OCI-LY1 (cell line): ENCODE data around the gene AFDN.

Source experiments
- H2AFZ ChIP-seq: fragments of 200-600 bp; sonication (generic), shearing (Covaris generic); 2 replicates; pipeline ENCODE4 v1.6.0; 2014; ENCODE audit warnings: antibody characterized with exemption, mild to moderate bottlenecking, low read length
- H3F3A ChIP-seq: fragments of 200-600 bp; sonication (generic), shearing (Covaris generic); 2 replicates; pipeline ENCODE4 v1.6.0; 2014; ENCODE audit warnings: mild to moderate bottlenecking, antibody characterized with exemption, low read length, moderate library complexity; ENCODE audit not compliant: insufficient read depth
- H3K27ac ChIP-seq: fragments of 200-600 bp; sonication (generic); 2 replicates; pipeline ENCODE4 v1.5.1; 2014; ENCODE audit warnings: low read length, mixed run types, mild to moderate bottlenecking, low read depth; ENCODE audit not compliant: poor library complexity, severe bottlenecking
- H3K27me3 ChIP-seq: fragments of 200-600 bp; sonication (generic); 2 replicates; pipeline ENCODE4 v1.6.0; 2014; ENCODE audit warnings: antibody characterized with exemption, mild to moderate bottlenecking, low read length, moderate library complexity; ENCODE audit not compliant: insufficient read depth
- H3K36me3 ChIP-seq: fragments of 200-600 bp; sonication (generic); 2 replicates; pipeline ENCODE4 v1.6.1; 2014; ENCODE audit warnings: mild to moderate bottlenecking, antibody characterized with exemption, low read length, moderate library complexity, mixed read lengths; ENCODE audit not compliant: insufficient read depth
- H3K4me1 ChIP-seq: fragments of 200-600 bp; sonication (generic); 2 replicates; pipeline ENCODE4 v1.5.1; 2014; ENCODE audit warnings: mild to moderate bottlenecking, low read length, moderate library complexity; ENCODE audit not compliant: insufficient read depth, severe bottlenecking
- H3K4me2 ChIP-seq: fragments of 200-600 bp; sonication (generic), shearing (Covaris generic); 2 replicates; pipeline ENCODE4 v1.6.1; 2014; ENCODE audit warnings: low read length
- H3K4me3 ChIP-seq: fragments of 200-600 bp; sonication (generic); 2 replicates; pipeline ENCODE4 v1.5.1; 2014; ENCODE audit warnings: low read length, low read depth, mild to moderate bottlenecking, mixed read lengths; ENCODE audit not compliant: poor library complexity, severe bottlenecking
- H3K79me2 ChIP-seq: fragments of 200-600 bp; shearing (Covaris generic); 2 replicates; pipeline ENCODE4 v1.6.1; 2016; ENCODE audit warnings: mixed run types, low read length, mixed read lengths; ENCODE audit not compliant: insufficient read depth
- H3K9ac ChIP-seq: fragments of 200-600 bp; sonication (generic), shearing (Covaris generic); 2 replicates; pipeline ENCODE4 v1.6.1; 2014; ENCODE audit warnings: mild to moderate bottlenecking, low read length, mixed read lengths
- H3K9me2 ChIP-seq: fragments of 200-600 bp; sonication (generic), shearing (Covaris generic); 2 replicates; pipeline ENCODE4 v1.6.1; 2014; ENCODE audit warnings: low read depth, mild to moderate bottlenecking, low read length, mixed read lengths
- H3K9me3 ChIP-seq: fragments of 200-600 bp; shearing (Covaris generic); 2 replicates; pipeline ENCODE4 v1.6.1; 2014; ENCODE audit warnings: low read length, mixed read lengths
- H4K20me1 ChIP-seq: fragments of 200-600 bp; sonication (generic), shearing (Covaris generic); 2 replicates; pipeline ENCODE4 v1.6.0; 2016; ENCODE audit warnings: mild to moderate bottlenecking, low read length; ENCODE audit not compliant: insufficient read depth
- CTCF ChIP-seq: fragments of 200-600 bp; sonication (generic), shearing (Covaris generic); IDR thresholded peaks from 2 replicates; pipeline ENCODE4 v1.5.1; 2017; ENCODE audit warnings: mild to moderate bottlenecking, antibody characterized with exemption, low read length, moderate library complexity, mixed read lengths
- EZH2 ChIP-seq: fragments of 200-600 bp; sonication (generic), shearing (Covaris generic); IDR thresholded peaks from 2 replicates; pipeline ENCODE4 v1.8.0; 2017; ENCODE audit warnings: borderline replicate concordance, mixed run types, mild to moderate bottlenecking, antibody characterized with exemption, low read length, moderate library complexity, mixed read lengths

Gene AFDN

GRCh38 chr6:167849846-167850459, 23.2 kb downstream of the AFDN start:
- TF ChIP-seq CTCF (no peak), EZH2 (no peak)
- Histone ChIP-seq H3K9ac (no peak overlapping the region), H3K27ac (no peak overlapping the region), H3K4me3 (no peak overlapping the region), H3K4me2 (no peak overlapping the region), H3K4me1 (no peaks in the 10 kb centered on the region), H3K9me3 (no peaks in the 10 kb centered on the region), H2AFZ (no peak overlapping the region), H3F3A (no peaks in the 10 kb centered on the region), H3K79me2 (no peaks in the 10 kb centered on the region), H3K27me3 (no peaks in the 10 kb centered on the region), H3K36me3 (no peaks in the 10 kb centered on the region), H3K9me2 (no peaks in the 10 kb centered on the region), H4K20me1 (no peaks in the 10 kb centered on the region; the same call in 1 of the 2 replicates)

GRCh38 chr6:167850782-167851181, 24.1 kb downstream of the AFDN start:
- Histone ChIP-seq H3K4me1 (no peaks in the 10 kb centered on the region), H3K9me2 (no peaks in the 10 kb centered on the region), H3K27ac (no peak overlapping the region), H3K79me2 (no peaks in the 10 kb centered on the region), H3K4me2 (no peak overlapping the region), H3K9ac (no peak overlapping the region), H3K36me3 (no peaks in the 10 kb centered on the region), H3F3A (no peaks in the 10 kb centered on the region), H3K9me3 (no peaks in the 10 kb centered on the region), H4K20me1 (no peaks in the 10 kb centered on the region; the same call in 1 of the 2 replicates), H2AFZ (no peak overlapping the region), H3K4me3 (no peak overlapping the region), H3K27me3 (no peaks in the 10 kb centered on the region)
- no peak for TF ChIP-seq EZH2
- no peak for TF ChIP-seq CTCF

GRCh38 chr6:167851370-167851952, 24.8 kb downstream of the AFDN start:
- TF ChIP-seq CTCF (no peak), EZH2 (no peak)
- Histone ChIP-seq H3F3A (no peaks in the 10 kb centered on the region), H3K9ac (no peak overlapping the region), H4K20me1 (no peaks in the 10 kb centered on the region; the same call in 1 of the 2 replicates), H3K79me2 (no peaks in the 10 kb centered on the region), H3K27me3 (no peaks in the 10 kb centered on the region), H3K4me3 (no peak overlapping the region), H3K36me3 (no peaks in the 10 kb centered on the region), H3K4me2 (no peak overlapping the region), H2AFZ (no peak overlapping the region), H3K9me3 (no peaks in the 10 kb centered on the region), H3K9me2 (no peaks in the 10 kb centered on the region), H3K27ac (no peak overlapping the region), H3K4me1 (no peaks in the 10 kb centered on the region)
